Ovary (tissue), 9 donors: ENCODE results near the gene IDI2. TPM values are rescaled to one million over a fixed set of nuclear protein-coding genes. Genes with fewer than 3 reads are reported as not detected.

ENCODE experiments used
- DNase-seq, 5 donors: peaks; one replicate each; pipeline ENCODE4 v3.0.0-alpha.2; 2019 to 2020
- H3K27ac ChIP-seq, 2 donors: fragments of 200-600 bp; one replicate each; pipeline versions ENCODE4 v1.5.1 to v1.8.0; 2019 to 2022
- H3K27me3 ChIP-seq: fragments of 200-600 bp; one replicate; pipeline ENCODE4 v1.8.0; 2022
- H3K36me3 ChIP-seq: fragments of 200-600 bp; sonication (generic); one replicate; pipeline ENCODE4 v1.5.1; 2019
- H3K4me1 ChIP-seq: one replicate; pipeline ENCODE4 v1.8.1; 2013; ENCODE audit warnings: mild to moderate bottlenecking, moderate library complexity; ENCODE audit not compliant: insufficient read depth
- H3K4me3 ChIP-seq: fragments of 200-600 bp; sonication (generic); one replicate; pipeline ENCODE4 v1.5.1; 2017
- H3K9me3 ChIP-seq, 2 donors: fragments of 200-600 bp in 1 of 2; sonication (generic) in 1 of 2; one replicate each; pipeline versions ENCODE4 v1.5.1 to v1.8.1; 2013 to 2019; ENCODE audit warnings: mild to moderate bottlenecking in 1 of 2, moderate library complexity in 1 of 2
- CTCF ChIP-seq, 3 donors: fragments of 450-650 bp in 2 of 3; fragments of 200-600 bp in 1 of 3; IDR thresholded peaks; one replicate each; pipeline versions ENCODE4 v1.5.1 to v1.8.0; 2016 to 2022; ENCODE audit warnings: antibody characterized with exemption in 3 of 3, mild to moderate bottlenecking in 1 of 3
- EP300 ChIP-seq: sonication (generic); formaldehyde crosslinking; IDR thresholded peaks from one replicate; pipeline ENCODE4 v1.6.1; 2017; ENCODE audit warnings: antibody characterized with exemption
- POLR2A ChIP-seq: fragments of 450-650 bp; IDR thresholded peaks from one replicate; pipeline ENCODE4 v1.6.1; 2017; ENCODE audit warnings: antibody characterized with exemption, mild to moderate bottlenecking, moderate library complexity
- WGBS, 3 donors: extraction: QIAGEN DNeasy Blood & Tissue Kit in 1 of 3; methylation state at CpG; one replicate each; pipeline versions ENCODE4 v1.1.5 to v1.1.7; 2013 to 2017; 5-methylcytosine and 5-hydroxymethylcytosine counted together
- intact Hi-C, 4 donors: fragments of 100-400 bp; cut with DNase I; formaldehyde crosslinking; loops; one replicate each; pipeline versions ENCODE4 v1.11.0 to v1.15.1; 2022 to 2023
- polyA plus RNA-seq, 2 donors: library from polyadenylated mRNA; stranded (reverse); fragments of 200-250 nt in 1 of 2; fragments of 350-450 nt in 1 of 2; fragmentation: Illumina TruSeq in 1 of 2; extraction: RNeasy Lipid Tissue Mini Kit (QIAGEN cat#74804) in 1 of 2; gene quantifications; one replicate each; pipeline ENCODE4 v1.2.3, GENCODE V29; 2013 to 2014
- total RNA-seq, 7 donors: library from RNA; depleted of rRNA in 2 of 7; stranded (reverse); fragments of >200 nt in 2 of 7; fragmentation: NEBNext Ultra II Directional in 3 of 7; extraction: Animal tissue kit (Norgen Biotek cat#: 25700) in 3 of 7; gene quantifications; one replicate each; pipeline versions ENCODE4 v1.1.0 to v1.2.4, GENCODE V29; 2016 to 2023
- donor health status: DM: no; HTN: no; CAD: no; lungs with moderate emphysema.
- donor health status: DM: no; HTN: no; CAD: no.
- donor health status: Bipolar disorder and iron deficiency.
- donor health status: DM: yes; HTN: yes; CAD: no.
- donor health status: DM: no; HTN: no; CAD: no.
- donor health status: DM: yes; HTN: yes; CAD: no.

The IDI2 gene
- total and polyA plus RNA-seq, 9 donors: not detected

GRCh38 chr10:978826-979421 is 46.7 kb downstream of the IDI2 start:
- intact Hi-C loops: loop anchor here in 1 of 4 donors (5.0 kb wide), 1 partner anchor 72 kb away; no protein-coding TSS in a partner anchor
- TF ChIP-seq EP300: no peak
- no peak for TF ChIP-seq POLR2A
- no peak for TF ChIP-seq CTCF (IDR thresholded peaks at IDR 0.05)
- WGBS, 3 donors: 87 to 97% (median 95%) methylated on average over 2 of the region's 2 CpGs

GRCh38 chr10:976316-976715 is 49.3 kb downstream of the IDI2 start:
- Histone ChIP-seq H3K27me3 (no peaks in the 10 kb centered on the region), H3K36me3 (no peaks in the 10 kb centered on the region), H3K9me3 (no peaks in the 10 kb centered on the region), H3K4me3 (no peak overlapping the region), H3K4me1 (no peaks in the 10 kb centered on the region), H3K27ac (no peak overlapping the region)
- intact Hi-C loops: loop anchor here in 1 of 4 donors (5.0 kb wide), 1 partner anchor 69 kb away; no protein-coding TSS in a partner anchor
- TF ChIP-seq CTCF (IDR thresholded peaks at IDR 0.05) (no peak), EP300 (no peak), POLR2A (no peak)
- DNase-seq: no peak
- WGBS, 3 donors: 91 to 94% (median 93%) methylated on average over 22 of the region's 22 CpGs

More at GRCh38 chr10:978826-979421, 46.7 kb downstream of the IDI2 start:
- no peak overlapping the region for H3K27ac ChIP-seq
- no peaks in the 10 kb centered on the region for H3K4me1 ChIP-seq
- H3K4me3 ChIP-seq: no peak overlapping the region
- no peaks in the 10 kb centered on the region for H3K9me3 ChIP-seq
- H3K36me3 ChIP-seq: no peaks in the 10 kb centered on the region
- DNase-seq: no peak
- H3K27me3 ChIP-seq: no peaks in the 10 kb centered on the region

- no peaks in the 10 kb centered on the region for H3K36me3 ChIP-seq
- TF ChIP-seq CTCF (IDR thresholded peaks at IDR 0.05): no peak
- no peak for TF ChIP-seq EP300
- no peak for TF ChIP-seq POLR2A
- intact Hi-C loops: loop anchor here in 1 of 4 donors (5.0 kb wide), 1 partner anchor 67 kb away; no protein-coding TSS in a partner anchor
- no peaks in the 10 kb centered on the region for H3K9me3 ChIP-seq
- 93 to 97% (median 94%) methylated on average over 5 of the region's 5 CpGs for WGBS, 3 donors
- no peak overlapping the region for H3K27ac ChIP-seq
- no peak for DNase-seq
- H3K4me1 ChIP-seq: peaks cover 6% of the 10 kb centered on the region
- H3K4me3 ChIP-seq: no peak overlapping the region
- H3K27me3 ChIP-seq: no peaks in the 10 kb centered on the region
Measured at GRCh38 chr10:974785-975074, 50.9 kb downstream of the IDI2 start.

GRCh38 chr10:974038-974784 is 51.4 kb downstream of the IDI2 start:
- 74 to 82% (median 81%) methylated on average over 20 of the region's 20 CpGs for WGBS, 3 donors
- no peak for DNase-seq

More at GRCh38 chr10:974038-974784, 51.4 kb downstream of the IDI2 start:
- TF ChIP-seq EP300: no peak
- no peak for TF ChIP-seq POLR2A
- no peak for TF ChIP-seq CTCF (IDR thresholded peaks at IDR 0.05)
- Histone ChIP-seq H3K4me3 (no peak overlapping the region), H3K27me3 (no peaks in the 10 kb centered on the region), H3K9me3 (no peaks in the 10 kb centered on the region), H3K36me3 (no peaks in the 10 kb centered on the region), H3K4me1 (peaks cover 6% of the 10 kb centered on the region), H3K27ac (no peak overlapping the region)
- intact Hi-C loops: no loop called here
